DND-41 (cell line): ENCODE results near the gene SPATS2.

ENCODE experiments used
- ATAC-seq: fragments of 200-7000 bp; cut with Tn5 transposase; 3 replicates; pipeline ENCODE4 v1.9.1; 2021; ENCODE audit warnings: low read depth; ENCODE audit not compliant: insufficient read depth
- DNase-seq: peaks from one replicate; pipeline ENCODE4 v3.0.0-alpha.2; 2020
- H2AFZ ChIP-seq: 2 replicates; pipeline ENCODE4 v1.6.0; 2012; ENCODE audit warnings: low read depth, low read length
- H3K27ac ChIP-seq: 2 replicates; pipeline ENCODE4 v1.5.1; 2012; ENCODE audit warnings: low read length, inconsistent platforms
- H3K27me3 ChIP-seq: fragments of 200-600 bp; sonication (generic); 2 replicates; pipeline ENCODE4 v1.6.0; 2012; ENCODE audit warnings: low read length, mild to moderate bottlenecking, inconsistent platforms; ENCODE audit not compliant: insufficient read depth, poor library complexity
- H3K36me3 ChIP-seq: 2 replicates; pipeline ENCODE4 v1.5.1; 2012; ENCODE audit warnings: low read length, inconsistent platforms; ENCODE audit not compliant: insufficient read depth
- H3K4me1 ChIP-seq: 2 replicates; pipeline ENCODE4 v1.5.1; 2012; ENCODE audit warnings: mild to moderate bottlenecking, low read length; ENCODE audit not compliant: insufficient read depth
- H3K4me2 ChIP-seq: 2 replicates; pipeline ENCODE4 v1.6.0; 2012; ENCODE audit warnings: mild to moderate bottlenecking, moderate library complexity, low read length, inconsistent platforms; ENCODE audit not compliant: insufficient read depth
- H3K4me3 ChIP-seq, 2 experiments: fragments of 200-600 bp in 1 of 2; shearing (Covaris generic) in 1 of 2; 2 replicates each; pipeline ENCODE4 v1.5.1; 2012 to 2016; ENCODE audit warnings: inconsistent platforms in 2 of 2, low read length in 2 of 2, mild to moderate bottlenecking in 2 of 2, low read depth in 1 of 2, moderate library complexity in 1 of 2
- H3K79me2 ChIP-seq: 2 replicates; pipeline ENCODE4 v1.6.0; 2012; ENCODE audit warnings: low read length, inconsistent platforms; ENCODE audit not compliant: insufficient read depth
- H3K9ac ChIP-seq: 2 replicates; pipeline ENCODE4 v1.6.0; 2012; ENCODE audit warnings: low read depth, mild to moderate bottlenecking, inconsistent platforms, low read length, moderate library complexity
- H3K9me3 ChIP-seq: 2 replicates; pipeline ENCODE4 v1.5.1; 2012; ENCODE audit warnings: low read length, moderate library complexity, mild to moderate bottlenecking, inconsistent platforms; ENCODE audit not compliant: insufficient read depth, severe bottlenecking
- H4K20me1 ChIP-seq: 2 replicates; pipeline ENCODE4 v1.6.0; 2012; ENCODE audit warnings: low read length; ENCODE audit not compliant: insufficient read depth
- EZH2 ChIP-seq: IDR thresholded peaks from 3 replicates; pipeline ENCODE4 v1.6.1; 2012; ENCODE audit warnings: borderline replicate concordance, low read depth, mild to moderate bottlenecking, moderate library complexity, low read length, inconsistent platforms; ENCODE audit not compliant: severe bottlenecking
- TF ChIP-seq, protein P1 (sequence below): IDR thresholded peaks from 2 replicates; pipeline ENCODE4 v1.5.1; 2012; ENCODE audit warnings: borderline replicate concordance, low read length, moderate library complexity, mild to moderate bottlenecking; ENCODE audit not compliant: poor library complexity, severe bottlenecking; ENCODE audit errors: extremely low read depth

The SPATS2 gene

DNA sequence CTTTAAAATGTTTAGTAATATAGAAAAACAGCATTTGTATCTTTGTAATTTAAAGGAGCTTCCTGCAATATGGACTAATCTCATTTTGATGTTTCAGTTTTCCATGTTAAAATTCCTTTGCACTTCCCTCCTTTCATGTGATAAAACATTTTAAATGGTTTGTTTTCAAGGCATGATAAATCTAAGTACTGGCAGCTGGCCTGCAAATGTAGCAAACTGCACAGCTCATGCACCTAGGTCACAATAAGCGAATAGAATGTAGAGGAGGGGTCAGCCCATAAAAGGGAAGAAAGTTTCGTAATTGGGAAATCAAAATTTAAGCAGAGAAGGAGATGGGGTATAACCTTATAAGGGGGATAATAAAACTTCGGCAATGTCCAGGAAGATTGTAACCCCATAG is 91.6 kb downstream of the SPATS2 start:
- ATAC-seq (no peak), DNase-seq (no peak)
- Histone ChIP-seq H3K36me3 (peaks cover 14% of the 10 kb centered on the region), H3K9ac (no peak overlapping the region), H4K20me1 (0 out of 2 replicates have a peak, but pooled peaks cover 3% of the 10 kb centered on the region), H2AFZ (no peak overlapping the region), H3K9me3 (no peaks in the 10 kb centered on the region), H3K4me1 (no peaks in the 10 kb centered on the region), H3K79me2 (peaks cover 18% of the 10 kb centered on the region), H3K27me3 (no peaks in the 10 kb centered on the region), H3K27ac (no peak overlapping the region), H3K4me2 (no peak overlapping the region), H3K4me3 (no peak overlapping the region)
- TF ChIP-seq, protein P1, sequence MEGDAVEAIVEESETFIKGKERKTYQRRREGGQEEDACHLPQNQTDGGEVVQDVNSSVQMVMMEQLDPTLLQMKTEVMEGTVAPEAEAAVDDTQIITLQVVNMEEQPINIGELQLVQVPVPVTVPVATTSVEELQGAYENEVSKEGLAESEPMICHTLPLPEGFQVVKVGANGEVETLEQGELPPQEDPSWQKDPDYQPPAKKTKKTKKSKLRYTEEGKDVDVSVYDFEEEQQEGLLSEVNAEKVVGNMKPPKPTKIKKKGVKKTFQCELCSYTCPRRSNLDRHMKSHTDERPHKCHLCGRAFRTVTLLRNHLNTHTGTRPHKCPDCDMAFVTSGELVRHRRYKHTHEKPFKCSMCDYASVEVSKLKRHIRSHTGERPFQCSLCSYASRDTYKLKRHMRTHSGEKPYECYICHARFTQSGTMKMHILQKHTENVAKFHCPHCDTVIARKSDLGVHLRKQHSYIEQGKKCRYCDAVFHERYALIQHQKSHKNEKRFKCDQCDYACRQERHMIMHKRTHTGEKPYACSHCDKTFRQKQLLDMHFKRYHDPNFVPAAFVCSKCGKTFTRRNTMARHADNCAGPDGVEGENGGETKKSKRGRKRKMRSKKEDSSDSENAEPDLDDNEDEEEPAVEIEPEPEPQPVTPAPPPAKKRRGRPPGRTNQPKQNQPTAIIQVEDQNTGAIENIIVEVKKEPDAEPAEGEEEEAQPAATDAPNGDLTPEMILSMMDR, result no peak
- no peak for TF ChIP-seq EZH2

- no peak overlapping the region for H3K4me3 ChIP-seq
- H4K20me1 ChIP-seq, result no peaks in the 10 kb centered on the region
- ATAC-seq (no peak), DNase-seq (no peak)
- no peak overlapping the region for H2AFZ ChIP-seq
- no peaks in the 10 kb centered on the region for H3K4me1 ChIP-seq
- peaks cover 5% of the 10 kb centered on the region; the same call in 1 of the 2 replicates for H3K79me2 ChIP-seq
- H3K4me2 ChIP-seq, result no peak overlapping the region
- no peaks in the 10 kb centered on the region for H3K9me3 ChIP-seq
- no peaks in the 10 kb centered on the region for H3K27me3 ChIP-seq
- peaks cover 14% of the 10 kb centered on the region for H3K36me3 ChIP-seq
- H3K9ac ChIP-seq, result no peak overlapping the region
- no peak overlapping the region for H3K27ac ChIP-seq
- TF ChIP-seq EZH2, result no peak
- TF ChIP-seq, protein P1, result no peak
Measured at GRCh38 chr12:49461221-49461620, 94.0 kb downstream of the SPATS2 start.

DNA sequence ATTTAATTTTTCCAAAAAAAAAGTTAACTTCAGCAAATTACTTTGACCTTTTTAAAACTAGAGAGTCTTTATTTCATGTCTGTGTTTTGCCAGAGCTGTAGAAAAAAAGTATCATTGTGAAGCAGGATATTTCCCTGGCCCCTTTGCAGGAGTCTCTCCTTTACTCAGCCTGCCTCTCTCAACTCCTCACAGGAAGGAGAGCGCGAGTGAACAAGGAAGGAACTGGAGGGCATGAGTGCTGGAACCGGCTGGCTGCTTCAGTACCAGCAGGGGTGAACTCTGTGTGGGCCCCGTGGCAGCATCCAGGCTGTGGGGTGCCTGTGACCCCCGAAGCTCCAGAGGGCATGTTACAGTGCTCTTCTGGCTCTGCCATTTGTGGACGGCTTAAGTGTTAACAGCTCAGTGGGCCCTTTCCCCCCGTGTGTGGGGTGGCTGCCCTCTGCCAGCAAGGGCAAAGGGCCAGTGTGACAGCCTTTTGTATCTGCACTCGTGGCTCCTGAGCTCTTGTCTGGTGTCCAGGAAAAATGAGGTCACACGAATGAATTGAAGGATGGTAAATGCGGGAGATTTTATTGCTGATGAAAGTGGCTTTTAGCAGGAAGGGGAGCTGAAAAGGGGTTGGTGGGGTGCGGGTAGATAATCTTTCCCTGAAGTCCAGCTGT is 95.0 kb downstream of the SPATS2 start:
- no peaks in the 10 kb centered on the region for H3K4me1 ChIP-seq
- H2AFZ ChIP-seq, result no peak overlapping the region
- H3K36me3 ChIP-seq, result peaks cover 14% of the 10 kb centered on the region

More for the DNA sequence above, 95.0 kb downstream of the SPATS2 start:
- Histone ChIP-seq H3K27me3 (no peaks in the 10 kb centered on the region), H3K79me2 (peaks cover 5% of the 10 kb centered on the region; the same call in 1 of the 2 replicates), H3K9me3 (no peaks in the 10 kb centered on the region), H3K4me3 (no peak overlapping the region), H4K20me1 (no peaks in the 10 kb centered on the region), H3K27ac (no peak overlapping the region), H3K4me2 (no peak overlapping the region), H3K9ac (no peak overlapping the region)
- DNase-seq, result no peak
- no peak for ATAC-seq
- no peak for TF ChIP-seq EZH2
- TF ChIP-seq, protein P1, result no peak
